NCI-H1930 (cell line): ENCODE results near the gene ZNF385C.
A peak's percentile ranks its signal among the peaks of the same experiment; 100 is the strongest.

Source experiments
- DNase-seq, 2 experiments: peaks; one replicate each; lab custom pipeline; 2025; lab: John Stamatoyannopoulos, UW

ZNF385C gene

DNA sequence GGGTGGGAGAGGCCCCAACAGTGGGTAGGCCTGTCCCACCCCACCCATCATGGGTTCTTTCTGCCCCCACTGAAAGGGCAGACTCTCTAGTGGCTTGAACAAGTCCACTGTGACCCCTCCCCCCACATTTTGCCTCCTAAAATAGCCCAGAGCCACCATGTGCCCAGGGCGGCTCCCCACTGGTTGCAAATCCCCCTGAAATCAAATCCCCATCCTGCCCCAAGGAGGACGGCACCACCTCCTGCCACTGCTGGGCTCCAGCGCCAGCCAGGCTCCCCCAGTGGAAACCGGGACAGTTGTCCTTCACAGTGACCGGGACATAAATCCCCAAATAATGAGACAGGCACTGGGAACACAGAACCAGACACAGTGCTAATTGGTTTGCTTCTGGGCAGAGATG is 20.5 kb downstream of the ZNF385C start:
- DNase-seq = no peak

DNA sequence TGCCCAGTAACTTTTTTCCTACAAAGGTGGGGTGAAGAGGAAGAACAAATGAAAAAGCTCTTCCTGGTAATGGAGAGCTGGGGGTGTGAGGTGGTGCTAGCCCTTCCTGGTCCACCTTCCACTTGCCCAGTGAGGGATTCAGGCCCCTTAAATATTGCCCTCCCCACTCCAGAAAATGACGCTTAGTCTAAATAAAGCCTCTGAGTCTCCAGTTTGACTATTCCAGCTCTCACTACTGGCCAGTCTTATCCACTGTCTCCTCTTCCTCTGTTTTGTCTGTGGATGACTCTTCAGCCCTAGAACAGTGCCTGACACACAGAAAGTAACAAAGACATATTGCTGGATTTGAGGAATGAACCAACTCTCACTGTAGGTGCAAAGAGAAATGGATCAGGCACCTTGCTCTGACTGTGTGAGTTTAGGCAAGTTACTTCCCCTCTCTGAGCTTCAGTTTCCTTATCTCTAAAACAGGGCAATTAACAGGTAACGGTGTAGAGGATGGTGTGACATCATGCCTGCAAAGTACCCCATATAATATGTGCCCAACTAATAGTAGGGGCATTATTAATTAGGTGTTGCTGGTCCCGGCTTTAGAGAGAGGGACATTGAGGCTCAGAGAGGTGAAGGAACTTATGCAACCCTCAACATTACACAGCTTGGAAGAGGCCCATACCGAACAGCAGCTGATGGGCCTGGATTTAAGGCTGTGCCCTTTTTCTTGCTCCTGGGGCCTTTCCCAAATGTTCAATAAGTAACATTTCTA is 21.3 kb downstream of the ZNF385C start:
- no peak for DNase-seq

DNA sequence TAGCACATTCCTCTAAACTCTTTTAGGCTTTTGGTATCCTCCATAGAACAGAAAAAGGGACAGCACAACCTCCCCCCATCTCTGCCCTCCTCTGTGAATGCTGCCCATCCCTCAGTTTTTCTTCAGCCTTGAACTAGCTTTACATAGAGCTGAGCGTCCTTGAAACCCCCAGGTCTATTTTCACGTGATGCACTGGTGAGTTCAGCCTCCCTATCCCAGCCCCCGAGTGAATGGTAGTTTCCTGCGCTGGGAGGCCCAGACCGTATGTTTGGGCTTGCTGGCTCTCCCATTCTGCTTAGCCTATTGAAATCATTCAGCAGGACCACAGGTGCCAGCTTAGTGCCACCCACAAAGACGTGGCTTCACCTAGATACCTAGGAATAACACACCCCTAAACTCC is 22.5 kb downstream of the ZNF385C start:
- no peak for DNase-seq

DNA sequence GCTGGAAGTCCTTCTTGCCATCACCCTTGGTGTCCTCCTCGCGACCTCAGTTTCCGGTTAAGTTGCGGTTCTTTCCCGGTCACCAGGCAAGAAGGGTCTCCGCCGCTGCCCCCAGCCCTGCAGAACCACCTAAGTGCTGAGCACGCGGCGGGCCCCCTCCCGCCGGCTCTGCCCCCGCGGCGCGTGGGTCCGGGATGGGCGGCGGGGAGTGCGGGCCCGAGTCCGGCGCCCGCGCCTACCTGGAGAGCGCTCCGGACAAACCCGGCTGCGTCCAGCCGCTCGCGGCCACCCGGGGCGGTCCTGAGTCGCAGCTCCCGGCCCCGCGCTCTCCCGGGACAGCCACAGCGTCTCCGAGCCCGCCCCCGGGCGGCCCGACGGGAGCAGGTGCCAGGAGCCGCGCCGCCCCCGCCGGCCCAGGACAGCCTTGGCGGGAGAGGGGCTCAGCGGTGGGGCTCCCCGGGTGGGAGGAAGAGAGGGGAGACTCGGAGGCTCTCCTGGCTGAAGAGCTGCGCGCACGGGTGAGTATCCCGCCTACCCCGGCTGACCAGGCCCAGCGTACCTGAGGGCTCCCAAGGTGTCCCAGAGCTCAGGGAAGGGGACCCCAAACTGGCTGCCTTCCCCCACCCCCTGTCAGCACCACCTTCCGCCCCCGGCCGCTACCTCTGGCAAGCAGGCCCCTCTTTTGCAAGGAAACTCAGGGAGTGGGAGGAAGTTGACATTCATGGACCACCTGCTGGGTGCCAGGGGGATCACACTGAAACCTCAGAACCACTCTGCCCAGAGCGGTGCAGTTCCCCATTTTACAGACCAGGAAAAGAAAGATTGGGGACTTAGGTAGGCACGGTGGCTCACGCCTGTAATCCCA is 25.7 kb downstream of the ZNF385C start:
- peak in 1 of 2 experiments; percentile 33 for DNase-seq

DNA sequence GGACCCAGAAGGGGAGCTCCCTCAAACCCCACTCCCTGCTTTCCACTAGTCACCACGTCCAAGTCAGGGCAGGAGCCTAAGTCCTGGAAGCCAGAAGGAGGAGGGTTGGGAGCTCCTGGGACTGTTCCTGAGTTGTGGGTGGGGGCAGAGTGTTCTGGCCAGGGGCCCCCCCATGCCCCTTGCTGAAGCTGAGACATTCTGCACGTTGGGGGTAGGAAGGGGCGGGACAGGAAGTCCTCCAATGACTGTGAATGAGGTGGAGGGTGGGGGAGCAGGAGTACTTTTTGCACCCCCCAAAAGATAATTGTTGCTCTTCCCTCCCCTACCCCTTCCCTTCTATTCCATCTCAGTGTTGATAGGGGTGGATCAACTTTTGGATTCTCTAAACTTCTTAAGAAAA is 26.5 kb downstream of the ZNF385C start:
- DNase-seq = no peak

DNA sequence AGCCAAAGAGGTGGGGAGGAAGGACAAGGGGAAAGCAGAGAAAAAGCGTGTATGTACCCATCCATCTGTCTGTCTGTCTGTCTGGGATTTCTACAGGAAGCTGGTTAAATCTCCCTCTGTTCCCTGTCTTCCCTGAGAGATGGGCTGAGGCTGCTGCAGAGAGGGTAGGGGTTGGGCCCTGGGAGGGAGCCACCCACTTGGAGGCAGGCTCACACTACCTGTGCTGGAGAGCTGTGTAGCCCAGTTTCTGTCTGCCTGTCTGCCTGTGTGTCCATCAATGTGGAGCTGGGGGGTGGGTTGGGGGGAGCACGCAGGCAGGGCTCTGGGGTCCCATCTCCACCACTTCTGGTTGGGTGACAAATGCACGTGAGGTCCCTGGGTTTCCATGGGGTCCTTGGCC is 29.3 kb downstream of the ZNF385C start:
- no peak for DNase-seq

DNA sequence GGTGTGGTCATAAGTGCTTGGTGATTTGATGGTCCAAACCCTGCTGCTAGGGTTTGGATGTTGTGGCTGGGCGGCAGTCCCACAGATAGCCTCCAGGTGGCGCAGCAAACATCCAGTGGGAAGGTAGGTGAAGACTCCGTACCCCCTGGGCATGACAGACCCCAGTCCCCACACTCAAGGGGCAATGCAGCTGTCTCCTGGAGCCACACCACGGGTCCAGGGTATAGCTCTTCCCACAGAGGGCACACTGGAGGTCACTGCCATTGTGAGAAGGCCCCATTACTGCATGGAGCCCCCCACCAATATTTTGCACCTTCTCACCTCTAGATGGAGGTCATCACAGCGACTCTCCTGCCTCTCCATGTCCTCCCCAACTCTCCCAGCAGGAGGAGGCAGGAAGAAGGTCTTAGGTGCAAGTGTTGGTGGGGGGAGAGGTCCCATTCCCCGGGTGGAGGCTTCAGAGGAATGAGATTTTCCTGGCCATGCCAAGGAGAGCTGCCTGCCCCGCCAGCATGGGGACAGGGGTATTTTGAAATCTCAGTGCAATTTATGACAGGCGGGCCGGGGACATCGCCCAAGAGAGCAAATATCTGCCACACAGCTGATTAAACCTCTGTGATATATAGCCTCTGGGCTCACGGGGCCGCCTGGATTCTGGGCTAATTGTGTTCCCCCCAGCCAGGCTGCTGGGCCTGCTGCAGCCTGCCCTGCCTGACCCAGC is 30.7 kb downstream of the ZNF385C start:
- DNase-seq = peak; percentile 36 to 56

DNA sequence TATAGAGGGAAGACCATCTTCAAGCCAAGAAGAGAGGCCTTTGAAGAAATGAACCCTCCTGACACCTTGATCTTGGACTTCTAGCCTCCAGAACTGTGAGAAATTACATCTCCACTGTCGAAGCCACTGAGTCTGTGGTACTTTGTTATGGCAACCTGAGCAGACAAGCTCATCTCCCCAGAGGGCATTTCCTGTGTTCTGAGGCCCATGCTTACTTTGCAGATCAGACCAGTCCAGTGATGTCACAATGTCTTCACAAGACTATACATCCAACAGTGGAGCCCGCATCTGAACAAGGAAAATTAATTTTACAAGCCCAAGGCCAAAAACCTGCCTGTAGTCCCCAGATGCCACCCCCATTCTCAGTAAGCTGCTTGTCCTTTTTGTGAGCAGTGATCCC is 33.1 kb downstream of the ZNF385C start:
- DNase-seq = no peak

DNA sequence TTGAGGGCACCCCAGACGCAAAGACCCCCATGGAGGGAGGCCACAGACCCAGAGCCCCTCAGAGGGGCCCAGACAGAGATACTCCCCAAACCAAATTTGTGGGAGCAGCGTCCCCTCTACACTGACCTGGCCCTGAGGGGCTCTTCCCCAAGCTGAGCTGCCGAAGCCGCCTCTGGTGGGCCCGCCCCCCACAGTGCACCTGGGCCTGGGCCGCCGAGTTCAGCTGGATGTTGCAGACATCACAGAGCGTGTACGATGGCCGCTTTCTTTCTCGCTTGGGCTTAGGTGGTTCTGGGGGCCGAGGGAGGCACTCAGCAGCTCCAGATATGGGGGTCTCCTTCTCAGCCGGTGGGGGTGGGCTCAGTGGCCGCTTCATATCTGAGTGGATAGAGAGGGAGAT is 35.6 kb downstream of the ZNF385C start:
- no peak for DNase-seq

DNA sequence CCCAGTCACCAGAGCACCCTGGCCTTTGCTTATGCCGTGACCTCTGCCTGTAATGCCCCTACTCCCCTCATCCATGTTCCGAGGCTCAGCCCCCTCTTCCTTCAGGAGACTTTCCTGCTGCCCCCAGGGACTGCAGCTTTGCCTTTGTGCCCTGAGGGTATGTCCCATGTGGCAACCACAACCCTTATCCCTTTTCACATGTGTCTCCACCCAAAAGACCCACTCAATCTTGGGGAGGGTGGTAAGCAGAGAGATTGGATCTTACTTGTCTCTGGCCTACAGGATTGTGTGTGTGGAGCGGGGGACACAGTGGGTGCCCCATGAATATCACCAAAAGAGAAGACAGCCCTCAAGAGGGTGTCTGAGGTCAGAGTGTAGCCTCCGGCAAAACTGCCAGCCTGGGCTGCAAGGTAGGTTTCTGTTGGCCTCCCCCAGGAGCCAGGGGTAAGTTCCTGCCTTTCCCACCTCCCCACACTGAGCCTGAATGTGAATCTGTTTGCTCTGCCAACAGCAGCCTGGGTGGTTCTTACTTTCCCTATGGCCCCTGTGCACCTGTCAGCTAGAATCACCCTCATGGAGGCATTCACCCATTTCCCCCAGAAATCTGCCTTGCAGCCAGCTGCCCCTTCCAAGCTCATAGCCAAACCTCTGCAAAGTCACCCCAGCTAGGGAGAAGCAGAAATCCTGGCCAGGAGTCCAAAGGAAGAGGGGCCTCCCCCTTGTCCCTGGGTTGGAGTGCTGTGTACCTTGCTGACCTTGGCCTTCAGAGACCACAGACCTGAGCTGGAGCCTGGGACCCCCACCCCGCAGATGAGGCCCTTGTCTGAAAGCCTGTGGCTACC is 36.4 kb downstream of the ZNF385C start:
- no peak for DNase-seq

DNA sequence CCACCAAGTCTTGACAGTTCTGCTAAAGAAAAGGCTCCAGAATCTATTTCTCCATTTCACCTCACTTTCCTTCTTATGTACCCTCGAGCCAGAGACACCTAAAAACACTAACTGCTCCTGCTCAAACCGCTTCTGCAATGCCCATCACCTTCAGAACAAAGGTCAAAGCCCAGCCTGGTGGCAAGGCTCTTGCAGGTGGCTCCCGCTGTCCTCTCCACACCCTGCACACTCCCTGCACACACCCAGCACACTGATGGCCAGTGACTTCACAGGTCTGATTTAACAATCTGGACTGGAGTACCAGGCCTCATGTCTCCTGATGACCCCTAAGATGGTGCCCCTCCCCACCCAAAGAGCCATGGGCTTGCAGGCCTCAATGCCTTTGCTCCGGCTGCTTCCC is 38.0 kb downstream of the ZNF385C start:
- DNase-seq = no peak

DNA sequence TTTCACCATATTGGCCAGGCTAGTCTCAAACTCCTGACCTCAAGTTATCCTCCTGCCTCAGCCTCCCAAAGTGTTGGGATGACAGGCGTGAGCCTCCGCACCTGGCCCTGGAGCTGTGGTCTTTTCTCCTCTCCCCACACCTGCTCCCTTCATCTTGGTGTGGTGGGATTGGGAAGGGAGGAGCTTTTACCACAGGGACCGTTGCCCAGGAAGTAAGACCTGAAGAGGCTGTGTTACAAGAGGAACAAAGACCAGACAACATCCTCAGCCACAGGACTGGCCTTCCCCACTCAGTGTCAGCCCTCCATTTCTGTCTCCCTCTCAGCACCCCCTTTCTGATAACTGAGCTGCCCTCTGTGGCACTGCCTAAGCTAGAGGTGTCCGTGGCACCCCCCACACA is 38.5 kb downstream of the ZNF385C start:
- DNase-seq = no peak

DNA sequence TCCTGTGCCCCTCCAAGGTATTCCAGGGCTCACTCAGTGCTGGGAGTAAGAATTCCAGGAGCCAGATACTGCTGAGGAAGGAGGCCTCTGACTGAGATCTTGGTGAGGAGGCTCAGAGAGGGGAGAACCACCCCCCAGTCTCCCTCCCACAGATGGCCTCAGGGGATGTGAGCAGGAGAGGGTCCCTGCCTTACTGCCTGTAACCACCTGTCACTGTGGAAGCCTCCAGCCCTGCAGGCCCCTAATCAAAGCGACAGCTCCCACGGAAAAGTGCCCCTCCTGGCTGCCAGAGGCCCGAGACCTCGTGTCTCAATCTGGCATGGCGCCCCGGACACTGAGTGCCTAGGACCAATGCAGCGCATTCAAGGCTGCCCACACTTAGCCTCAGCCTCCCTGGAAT is 40.2 kb downstream of the ZNF385C start:
- DNase-seq = no peak

DNA sequence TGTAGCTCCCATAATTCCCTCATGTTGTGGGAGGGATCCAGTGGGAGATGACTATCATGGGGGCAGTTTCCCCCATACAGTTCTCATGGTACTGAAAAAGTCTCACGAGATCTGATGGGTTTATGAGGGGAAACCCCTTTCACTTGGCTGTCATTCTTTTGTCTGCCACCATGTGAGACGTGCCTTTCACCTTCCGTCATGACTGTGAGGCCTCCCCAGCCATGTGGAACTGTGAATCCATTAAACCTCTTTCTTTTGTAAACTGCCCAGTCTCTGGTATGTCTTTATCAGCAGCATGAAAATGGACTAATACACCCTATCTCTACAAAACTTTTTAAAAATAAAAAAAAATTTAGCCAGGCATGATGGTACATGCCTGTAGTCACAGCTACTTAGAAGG is 41.6 kb downstream of the ZNF385C start:
- DNase-seq = no peak

DNA sequence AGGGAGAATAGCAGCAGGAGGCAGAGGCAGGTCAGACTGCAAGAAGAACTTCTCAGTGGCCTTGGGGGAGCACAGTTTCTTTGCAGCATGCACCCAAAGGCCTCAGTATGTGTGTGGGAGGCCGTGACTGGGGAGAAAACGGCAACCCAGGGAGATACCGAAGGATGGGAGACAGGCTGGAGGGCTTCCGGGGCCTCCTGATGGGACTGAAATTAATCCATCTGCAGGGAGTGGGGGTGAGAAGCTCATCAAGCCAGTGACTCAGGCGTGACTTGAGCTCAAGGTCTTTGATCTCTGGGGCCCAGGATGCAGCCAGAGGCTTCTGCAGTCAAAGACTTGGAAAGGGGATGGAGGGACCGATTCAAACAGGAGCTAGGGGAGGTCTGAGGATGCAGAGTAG is 42.8 kb downstream of the ZNF385C start:
- DNase-seq = no peak

DNA sequence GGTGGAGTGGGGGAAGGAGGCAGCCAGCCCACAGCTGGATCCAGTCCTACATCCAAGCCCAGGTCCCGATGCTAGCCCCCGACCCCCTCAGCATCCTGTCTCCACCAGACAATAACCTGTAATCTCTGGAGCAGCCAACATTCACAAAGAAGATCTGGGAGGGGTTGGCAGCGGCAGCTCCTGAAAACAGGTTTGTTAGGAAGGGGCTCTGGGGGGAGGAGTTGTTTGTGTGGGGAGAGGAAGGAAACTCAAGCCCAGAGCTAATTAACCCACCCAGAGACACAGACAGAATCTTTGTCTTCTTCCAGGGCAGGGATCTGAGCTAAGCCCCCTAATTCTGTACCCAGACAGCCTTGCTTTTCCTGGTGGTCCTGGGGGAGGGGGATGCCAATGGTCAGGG is 43.2 kb downstream of the ZNF385C start:
- no peak for DNase-seq

DNA sequence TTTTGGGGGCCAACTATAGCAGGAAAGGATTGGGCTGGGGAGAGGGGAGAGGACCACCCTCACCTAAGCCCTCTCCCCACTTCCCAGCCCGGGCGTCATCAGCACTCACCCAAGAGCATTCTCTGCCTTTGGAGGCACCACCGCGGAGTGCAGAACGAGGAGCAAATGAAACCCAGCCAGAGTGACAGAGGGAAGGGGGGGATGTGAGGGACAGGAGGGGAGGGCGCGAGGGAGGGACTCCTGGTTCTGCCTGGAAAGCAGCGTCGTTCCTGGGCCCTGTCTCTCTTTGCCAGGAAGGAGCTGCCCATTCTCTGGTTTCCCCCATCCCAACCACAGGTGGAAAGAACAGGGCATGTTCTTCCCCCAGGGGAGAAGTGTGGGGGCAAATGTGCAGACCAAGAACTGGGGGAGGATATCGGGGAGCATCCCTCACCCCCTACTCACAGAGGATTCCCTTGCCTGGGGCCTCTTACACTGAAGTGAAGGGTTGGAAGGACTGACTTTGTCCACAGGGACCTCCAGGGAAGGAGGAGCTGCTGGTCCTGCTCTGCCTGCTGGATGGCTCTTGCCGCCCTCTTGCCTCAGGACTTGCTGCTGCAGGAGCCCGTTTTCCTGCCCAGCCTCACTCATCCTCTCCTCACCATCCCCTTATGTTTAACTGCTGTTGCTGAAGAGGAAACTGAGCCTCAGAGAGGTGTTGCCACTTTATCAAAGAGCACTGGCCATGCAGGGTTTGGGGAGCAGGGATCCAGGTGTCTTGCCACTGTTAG is 44.4 kb downstream of the ZNF385C start:
- no peak for DNase-seq

DNA sequence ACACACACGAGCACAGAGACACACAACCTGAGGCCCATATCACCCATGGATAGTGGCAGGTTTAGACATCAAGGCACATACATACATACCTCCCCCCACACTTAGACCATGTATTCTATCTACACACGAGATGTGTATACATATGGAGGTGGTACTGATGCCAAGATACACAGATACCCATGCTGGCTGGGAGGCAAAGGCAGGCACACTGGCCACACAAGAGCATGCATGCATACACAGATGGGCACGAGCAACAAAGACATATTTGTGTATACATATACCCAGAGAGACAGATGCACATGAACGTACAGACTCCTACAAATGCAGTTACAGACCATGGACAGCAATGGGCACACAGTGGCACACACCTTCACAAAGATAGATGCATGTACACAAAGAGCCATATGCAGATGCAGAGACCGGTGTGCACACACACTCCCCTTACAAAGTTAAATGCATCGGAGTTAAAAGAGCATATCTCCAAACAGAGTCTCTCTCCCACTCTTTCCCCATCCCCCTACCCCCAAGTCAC is 45.9 kb downstream of the ZNF385C start:
- no peak for DNase-seq

DNA sequence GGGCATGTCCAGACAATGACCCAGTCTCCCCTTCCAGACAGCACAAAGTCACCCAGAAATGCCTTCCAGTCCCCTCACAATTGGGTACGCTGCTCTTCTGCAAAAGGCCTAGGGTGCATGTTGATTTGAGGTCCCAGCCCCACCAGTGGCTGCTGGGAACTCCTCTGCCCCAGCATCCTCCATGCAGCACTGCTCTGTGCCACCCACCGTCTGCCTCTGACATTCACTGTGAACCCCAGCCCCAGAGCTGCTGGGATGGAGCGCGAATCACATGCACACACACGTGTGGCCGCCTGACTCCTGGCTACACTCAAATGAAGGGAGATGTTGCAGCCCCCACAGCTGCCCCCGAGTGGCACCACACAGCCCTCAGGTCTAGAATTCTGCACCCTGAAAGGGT is 46.6 kb downstream of the ZNF385C start:
- DNase-seq = no peak

DNA sequence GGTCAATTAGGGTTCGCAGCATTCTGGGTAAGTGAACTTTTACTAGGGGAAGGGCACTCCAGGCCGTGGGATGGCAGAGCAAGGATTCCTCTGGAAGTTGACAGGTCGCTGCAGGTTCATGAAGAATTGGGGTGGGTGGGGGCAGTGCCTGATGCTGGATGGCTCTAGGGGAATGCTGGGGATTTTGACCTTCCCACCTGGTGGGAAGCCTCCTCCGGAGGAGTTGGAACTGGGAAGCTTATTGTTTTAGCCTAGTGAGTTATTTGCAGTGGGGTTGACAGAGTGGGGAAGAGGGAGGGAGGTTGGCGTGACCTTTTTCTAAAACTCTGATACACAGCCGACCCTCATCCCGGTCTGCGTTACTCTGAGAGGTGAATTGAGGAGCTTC is 47.3 kb downstream of the ZNF385C start:
- no peak for DNase-seq
